Measurements from ENCODE around the gene COA6. TPM values are rescaled to one million over a fixed set of nuclear protein-coding genes. Genes with fewer than 3 reads are reported as not detected.

COA6 gene
- polyA plus RNA-seq, 1 donor: 26.2 TPM

DNA sequence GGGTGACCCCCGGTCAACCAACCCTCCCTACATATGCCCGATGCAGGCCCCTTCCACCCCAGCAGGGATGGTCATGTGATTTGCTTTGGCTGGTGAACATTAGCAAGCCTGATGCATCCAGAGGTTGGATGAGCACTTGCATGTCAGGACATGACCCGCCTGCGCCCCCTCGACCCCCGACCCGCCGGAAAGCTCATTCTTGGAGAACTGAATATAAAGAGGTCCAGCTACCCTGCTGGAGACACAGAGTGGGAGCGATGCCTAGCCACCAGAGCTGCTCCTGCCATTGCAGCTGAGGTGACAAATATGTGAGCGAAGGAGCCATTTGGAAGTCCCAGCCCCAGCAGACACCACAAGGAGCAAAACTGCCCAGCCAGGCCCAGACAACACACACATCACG, 39.6 kb downstream of the COA6 start:
- DNase-seq (ENCODE audit: low read depth): no peak

DNA sequence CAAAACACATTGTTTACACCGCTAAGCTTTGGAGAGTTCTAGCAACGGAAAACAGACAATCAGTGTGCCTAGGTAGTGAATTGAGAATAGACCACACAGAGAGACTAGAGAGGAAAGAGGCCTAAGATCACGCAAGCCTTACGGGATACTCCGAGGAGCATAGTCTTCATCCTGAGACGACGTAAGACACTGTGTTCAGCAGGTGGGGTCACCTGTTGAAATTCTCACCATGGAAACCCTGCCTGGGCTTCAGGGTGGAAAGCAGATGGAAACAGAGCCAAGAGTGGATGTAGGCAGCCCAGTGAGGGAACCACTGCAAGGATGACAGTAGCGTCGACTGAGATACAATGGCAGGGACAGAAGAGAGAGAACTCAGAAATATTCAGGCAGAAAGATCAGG, 40.2 kb downstream of the COA6 start:
- DNase-seq (ENCODE audit: low read depth): no peak

DNA sequence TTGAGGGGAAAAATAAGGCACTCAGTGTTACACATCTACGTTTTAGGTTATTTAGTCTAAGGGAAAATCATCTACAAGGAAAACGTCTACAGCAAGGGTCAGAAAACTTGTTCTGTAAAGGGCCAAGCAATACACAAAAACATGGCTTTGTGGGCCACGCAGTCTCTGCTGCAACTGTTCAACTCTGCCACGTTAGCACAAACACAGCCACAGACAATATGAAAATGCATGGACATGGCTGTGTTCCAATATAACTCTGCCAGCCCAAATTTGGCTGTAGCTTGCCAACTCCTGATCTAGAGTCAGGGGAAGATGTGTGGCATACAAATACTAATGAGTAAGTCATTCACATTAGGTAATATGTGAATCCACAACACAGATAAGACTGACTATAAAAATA, 40.7 kb downstream of the COA6 start:
- DNase-seq (ENCODE audit: low read depth): no peak

- no peak for DNase-seq (ENCODE audit: low read depth)
Observed at GRCh38 chr1:234427950-234428646, 54.8 kb downstream of the COA6 start.

DNA sequence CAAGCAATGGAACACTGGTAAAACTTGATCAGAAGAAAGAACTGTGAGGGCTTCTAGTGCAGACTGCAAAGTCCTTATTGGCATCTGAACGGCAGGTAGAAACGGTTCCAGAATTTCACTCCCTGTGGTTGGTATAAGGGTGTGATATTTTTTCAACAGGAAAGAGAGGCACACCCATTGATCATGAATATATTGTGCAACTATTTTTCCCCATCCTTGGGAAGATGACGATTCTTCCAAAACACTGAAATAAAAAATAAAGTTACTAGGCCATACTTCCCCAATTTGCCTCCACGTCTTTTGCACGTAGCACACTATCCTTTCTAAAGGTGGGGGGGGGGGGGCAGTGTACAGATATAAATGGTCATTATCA, 56.2 kb downstream of the COA6 start:
- DNase-seq (ENCODE audit: low read depth): no peak

DNA sequence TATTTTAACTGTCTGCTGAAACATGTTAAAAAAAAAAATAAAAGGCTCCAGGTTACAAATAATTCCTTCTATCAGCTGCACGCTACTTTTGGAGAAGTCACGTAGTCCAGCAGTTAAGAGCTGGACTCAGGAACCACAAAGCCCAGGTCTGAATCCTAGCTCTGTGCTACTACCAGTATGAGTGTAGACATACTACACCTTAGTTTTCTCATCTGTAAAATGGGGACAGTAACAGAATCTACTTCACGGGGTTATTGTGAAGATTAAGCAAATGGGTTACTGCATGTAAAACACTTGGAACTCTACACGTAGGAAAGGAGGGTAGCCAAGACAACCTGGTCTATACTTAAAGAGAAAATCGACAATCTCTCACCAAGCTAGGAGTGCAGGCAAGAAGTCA, 57.4 kb downstream of the COA6 start:
- no peak for DNase-seq (ENCODE audit: low read depth)

- no peak for DNase-seq (ENCODE audit: low read depth)
Observed at GRCh38 chr1:234431255-234431654, 58.0 kb downstream of the COA6 start.

DNA sequence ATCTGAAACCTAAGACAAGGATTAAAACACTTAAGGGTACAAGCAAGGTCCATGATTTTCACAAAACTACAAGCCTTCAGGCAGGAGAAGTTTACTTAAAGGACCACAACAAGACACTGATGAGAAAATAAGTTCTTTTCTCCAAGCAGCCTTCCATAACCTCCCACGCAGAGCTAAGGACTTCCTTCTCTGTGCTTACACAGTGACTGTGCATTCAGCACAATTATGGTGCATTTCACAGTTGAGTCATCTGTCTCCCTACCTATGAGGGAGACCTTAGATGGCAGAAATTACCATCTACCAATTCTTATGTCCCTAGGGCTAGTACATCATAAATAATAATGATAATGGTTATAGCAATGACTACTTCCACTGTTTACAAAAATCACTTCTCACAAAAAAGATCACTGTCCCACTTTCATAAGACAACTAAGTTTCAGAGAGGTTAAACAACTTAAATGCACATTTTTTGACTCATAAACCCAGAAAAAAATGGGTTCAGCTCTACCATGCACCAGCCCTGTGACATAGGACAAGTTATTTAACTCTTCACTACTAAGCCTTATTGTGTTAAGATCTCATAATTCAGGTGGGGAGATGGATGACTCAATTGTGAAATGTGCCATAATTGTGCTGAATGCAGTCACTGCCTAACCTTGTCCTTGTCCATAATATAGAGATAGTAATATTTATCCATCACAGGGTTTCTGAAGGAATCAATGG, 60.5 kb downstream of the COA6 start:
- DNase-seq (ENCODE audit: low read depth): no peak

Other genes with a start within 250 kb of the COA6 start
- gene TARBP1, start 105.7 kb downstream of the COA6 start, polyA plus RNA-seq (ENCODE audit: insufficient read length): 32.1 TPM
- gene IRF2BP2, start 236.7 kb downstream of the COA6 start, polyA plus RNA-seq (ENCODE audit: insufficient read length): 74.6 TPM

All from forelimb muscle (tissue), 1 donor.